ENCODE measurements around the gene TTLL11. TPM values are rescaled to one million over a fixed set of nuclear protein-coding genes. Genes with fewer than 3 reads are reported as not detected.

The TTLL11 gene
- total RNA-seq, 1 experiment from 2014 or later, result 3.5 TPM

- DNase-seq (ENCODE audit: low read depth), result no peak
These were observed 153.5 kb downstream of the TTLL11 start for GRCh38 chr9:121939643-121940042.

GRCh38 chr9:121938621-121939020, 154.5 kb downstream of the TTLL11 start:
- DNase-seq (ENCODE audit: low read depth), result no peak

- no peak for DNase-seq (ENCODE audit: low read depth)
These were observed 155.9 kb downstream of the TTLL11 start for GRCh38 chr9:121937240-121937639.

GRCh38 chr9:121935739-121936138, 157.4 kb downstream of the TTLL11 start:
- DNase-seq (ENCODE audit: low read depth), result no peak

GRCh38 chr9:121930956-121931355, 162.2 kb downstream of the TTLL11 start:
- DNase-seq (ENCODE audit: low read depth), result no peak

- DNase-seq (ENCODE audit: low read depth), result peak; percentile 46
These were observed 162.9 kb downstream of the TTLL11 start for GRCh38 chr9:121929893-121930875.

GRCh38 chr9:121927636-121928035, 165.5 kb downstream of the TTLL11 start:
- DNase-seq (ENCODE audit: low read depth), result no peak

GRCh38 chr9:121927081-121927480, 166.0 kb downstream of the TTLL11 start:
- DNase-seq (ENCODE audit: low read depth), result no peak

GRCh38 chr9:121926351-121926801, 166.7 kb downstream of the TTLL11 start:
- no peak for DNase-seq (ENCODE audit: low read depth)

- DNase-seq (ENCODE audit: low read depth), result no peak
These were observed 167.2 kb downstream of the TTLL11 start for GRCh38 chr9:121925935-121926334.

- DNase-seq (ENCODE audit: low read depth), result no peak
These were observed 168.4 kb downstream of the TTLL11 start for GRCh38 chr9:121924700-121925099.

- no peak for DNase-seq (ENCODE audit: low read depth)
These were observed 171.7 kb downstream of the TTLL11 start for GRCh38 chr9:121921444-121921843.

- DNase-seq (ENCODE audit: low read depth), result no peak
These were observed 175.5 kb downstream of the TTLL11 start for GRCh38 chr9:121917375-121918335.

- DNase-seq (ENCODE audit: low read depth), result no peak
These were observed 177.8 kb downstream of the TTLL11 start for GRCh38 chr9:121915304-121915625.

- DNase-seq (ENCODE audit: low read depth), result no peak
These were observed 178.4 kb downstream of the TTLL11 start for GRCh38 chr9:121914604-121915303.

- no peak for DNase-seq (ENCODE audit: low read depth)
These were observed 179.0 kb downstream of the TTLL11 start for GRCh38 chr9:121914017-121914595.

- DNase-seq (ENCODE audit: low read depth), result no peak
These were observed 180.1 kb downstream of the TTLL11 start for GRCh38 chr9:121912812-121913627.

- DNase-seq (ENCODE audit: low read depth), result no peak
These were observed 182.5 kb downstream of the TTLL11 start for GRCh38 chr9:121910491-121911040.

GRCh38 chr9:121909111-121909510, 184.0 kb downstream of the TTLL11 start:
- no peak for DNase-seq (ENCODE audit: low read depth)
